ENCODE results near the gene IZUMO1. TPM values are rescaled to one million over a fixed set of nuclear protein-coding genes. Genes with fewer than 3 reads are reported as not detected.

The IZUMO1 gene
- polyA plus RNA-seq, 1 donor (not counting 4 experiments of a cell fraction or from before 2014, with no cell fraction given): 0.63 TPM

DNA sequence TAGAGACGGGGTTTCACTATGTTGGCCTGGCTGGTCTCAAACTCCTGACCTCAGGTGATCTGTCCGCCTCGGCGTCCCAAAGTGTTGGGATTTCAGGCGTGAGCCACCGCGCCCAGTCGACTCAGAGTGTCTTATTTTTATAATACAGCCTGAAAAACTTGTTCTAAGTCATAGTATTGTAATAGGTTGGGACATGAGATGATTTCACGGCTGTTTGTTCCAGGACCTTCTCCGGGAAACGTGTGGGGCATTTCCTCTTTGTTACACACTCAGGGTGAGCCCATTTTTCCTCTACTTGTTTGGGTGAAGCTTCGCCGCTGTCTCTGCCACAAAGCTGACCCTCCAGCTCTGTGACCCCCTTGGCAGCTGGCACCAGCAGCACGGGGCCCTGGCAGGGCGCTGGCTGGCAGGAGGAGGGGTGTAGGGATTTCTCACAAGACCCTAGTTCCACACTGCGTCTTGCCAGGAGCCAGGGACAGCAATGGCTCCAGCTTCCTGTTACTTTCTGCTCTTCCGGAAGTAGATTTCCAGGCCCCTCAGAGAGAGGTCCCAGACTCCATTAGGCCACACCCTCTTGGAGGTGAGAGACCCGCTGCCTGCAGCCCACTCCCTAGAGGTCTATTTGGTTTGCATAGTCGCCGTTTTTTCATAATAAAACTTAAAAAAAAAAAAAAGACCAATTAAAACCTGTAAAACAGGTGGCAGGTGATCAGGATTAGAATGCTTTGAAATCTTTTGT lies 24.2 kb upstream of the IZUMO1 start:
- H2AFZ ChIP-seq (ENCODE audit: control insufficient read depth, low read length): peak overlapping the region; percentile 68
- FAIRE-seq (no peak), DNase-seq (ENCODE audit: low read depth, low spot score) (no peak)
- no peak overlapping the region for H3K4me3 ChIP-seq (ENCODE audit: control insufficient read depth in 2 of 3, extremely low read depth in 1 of 3, insufficient read depth in 2 of 3, low read depth in 1 of 3, low read length in 3 of 3)
- H3K4me1 ChIP-seq (ENCODE audit: control insufficient read depth, extremely low read depth, insufficient read depth, low read length): peaks cover 4% of the 10 kb centered on the region
- peak overlapping the region; percentile 35 for H3K4me2 ChIP-seq (ENCODE audit: control insufficient read depth, extremely low read depth, insufficient read depth, low read depth, low read length)
- H3K36me3 ChIP-seq (ENCODE audit: control insufficient read depth in 2 of 2, extremely low read depth in 1 of 2, insufficient read depth in 2 of 2, low read length in 2 of 2): no peaks in the 10 kb centered on the region
- H3K79me2 ChIP-seq (ENCODE audit: control insufficient read depth, insufficient read depth, low read length): no peaks in the 10 kb centered on the region
- no peak overlapping the region for H3K9ac ChIP-seq (ENCODE audit: control insufficient read depth, extremely low read depth, insufficient read depth, low read length)
- H3K27ac ChIP-seq (ENCODE audit: control insufficient read depth, insufficient read depth, low read length): no peak overlapping the region
- TF ChIP-seq, protein P1, sequence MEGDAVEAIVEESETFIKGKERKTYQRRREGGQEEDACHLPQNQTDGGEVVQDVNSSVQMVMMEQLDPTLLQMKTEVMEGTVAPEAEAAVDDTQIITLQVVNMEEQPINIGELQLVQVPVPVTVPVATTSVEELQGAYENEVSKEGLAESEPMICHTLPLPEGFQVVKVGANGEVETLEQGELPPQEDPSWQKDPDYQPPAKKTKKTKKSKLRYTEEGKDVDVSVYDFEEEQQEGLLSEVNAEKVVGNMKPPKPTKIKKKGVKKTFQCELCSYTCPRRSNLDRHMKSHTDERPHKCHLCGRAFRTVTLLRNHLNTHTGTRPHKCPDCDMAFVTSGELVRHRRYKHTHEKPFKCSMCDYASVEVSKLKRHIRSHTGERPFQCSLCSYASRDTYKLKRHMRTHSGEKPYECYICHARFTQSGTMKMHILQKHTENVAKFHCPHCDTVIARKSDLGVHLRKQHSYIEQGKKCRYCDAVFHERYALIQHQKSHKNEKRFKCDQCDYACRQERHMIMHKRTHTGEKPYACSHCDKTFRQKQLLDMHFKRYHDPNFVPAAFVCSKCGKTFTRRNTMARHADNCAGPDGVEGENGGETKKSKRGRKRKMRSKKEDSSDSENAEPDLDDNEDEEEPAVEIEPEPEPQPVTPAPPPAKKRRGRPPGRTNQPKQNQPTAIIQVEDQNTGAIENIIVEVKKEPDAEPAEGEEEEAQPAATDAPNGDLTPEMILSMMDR (optimal IDR thresholded peaks at IDR 0.05 in 1 of 3, IDR thresholded peaks at IDR 0.05 in 1 of 3, conservative IDR thresholded peaks at IDR 0.05 in 1 of 3; ENCODE audit: extremely low read depth in 1 of 3, insufficient read depth in 2 of 3, low read length in 3 of 3): no peak
- TF ChIP-seq EZH2 (IDR thresholded peaks at IDR 0.05; ENCODE audit: low read length): no peak
- H3K27me3 ChIP-seq (ENCODE audit: control insufficient read depth, extremely low read depth, insufficient read depth, low read length): no peaks in the 10 kb centered on the region
- H3K9me1 ChIP-seq (ENCODE audit: control insufficient read depth, extremely low read depth, insufficient read depth, low read length): no peaks in the 10 kb centered on the region
- H4K20me1 ChIP-seq (ENCODE audit: control insufficient read depth, extremely low read depth, insufficient read depth, low read length): no peaks in the 10 kb centered on the region
- H3K9me3 ChIP-seq (ENCODE audit: control insufficient read depth, low read depth, low read length): no peaks in the 10 kb centered on the region
- dilution Hi-C loops (cut with MboI; ENCODE audit: extremely low pct_ligation_motif_present, low sequenced_read_pairs): no loop called here

DNA sequence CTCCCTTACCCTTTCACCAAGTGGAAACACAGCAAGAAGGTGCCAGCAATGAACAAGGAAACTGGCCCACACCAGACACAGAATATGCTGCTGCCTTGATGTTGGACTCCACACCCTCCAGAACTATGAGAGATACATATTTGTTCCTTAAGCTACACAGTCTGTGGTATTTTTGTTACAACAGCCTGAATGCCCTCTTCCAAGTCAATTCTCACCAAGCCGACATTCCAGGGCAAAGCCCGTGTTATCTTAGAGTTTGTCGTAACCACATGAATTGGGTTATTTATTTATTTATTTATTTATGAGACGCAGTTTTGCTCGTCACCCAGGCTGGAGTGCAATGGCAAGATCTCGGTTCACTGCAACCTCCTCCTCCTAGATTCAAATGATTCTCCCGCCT lies 23.6 kb upstream of the IZUMO1 start:
- no peaks in the 10 kb centered on the region for H3K79me2 ChIP-seq (ENCODE audit: control insufficient read depth, insufficient read depth, low read length)
- no peak overlapping the region for H3K27ac ChIP-seq (ENCODE audit: control insufficient read depth, insufficient read depth, low read length)
- H3K36me3 ChIP-seq (ENCODE audit: control insufficient read depth in 2 of 2, extremely low read depth in 1 of 2, insufficient read depth in 2 of 2, low read length in 2 of 2): no peaks in the 10 kb centered on the region
- H3K9me1 ChIP-seq (ENCODE audit: control insufficient read depth, extremely low read depth, insufficient read depth, low read length): no peaks in the 10 kb centered on the region
- no peak overlapping the region for H3K4me3 ChIP-seq (ENCODE audit: control insufficient read depth in 2 of 3, extremely low read depth in 1 of 3, insufficient read depth in 2 of 3, low read depth in 1 of 3, low read length in 3 of 3)
- dilution Hi-C loops (cut with MboI; ENCODE audit: extremely low pct_ligation_motif_present, low sequenced_read_pairs): no loop called here
- no peaks in the 10 kb centered on the region for H4K20me1 ChIP-seq (ENCODE audit: control insufficient read depth, extremely low read depth, insufficient read depth, low read length)
- no peak overlapping the region for H2AFZ ChIP-seq (ENCODE audit: control insufficient read depth, low read length)
- peaks cover 4% of the 10 kb centered on the region for H3K4me1 ChIP-seq (ENCODE audit: control insufficient read depth, extremely low read depth, insufficient read depth, low read length)
- no peaks in the 10 kb centered on the region for H3K9me3 ChIP-seq (ENCODE audit: control insufficient read depth, low read depth, low read length)
- H3K27me3 ChIP-seq (ENCODE audit: control insufficient read depth, extremely low read depth, insufficient read depth, low read length): no peaks in the 10 kb centered on the region
- H3K4me2 ChIP-seq (ENCODE audit: control insufficient read depth, extremely low read depth, insufficient read depth, low read depth, low read length): no peak overlapping the region
- FAIRE-seq (no peak), DNase-seq (ENCODE audit: low read depth, low spot score) (no peak)
- TF ChIP-seq, protein P1 (optimal IDR thresholded peaks at IDR 0.05 in 1 of 3, IDR thresholded peaks at IDR 0.05 in 1 of 3, conservative IDR thresholded peaks at IDR 0.05 in 1 of 3; ENCODE audit: extremely low read depth in 1 of 3, insufficient read depth in 2 of 3, low read length in 3 of 3): no peak
- no peak for TF ChIP-seq EZH2 (IDR thresholded peaks at IDR 0.05; ENCODE audit: low read length)
- no peak overlapping the region for H3K9ac ChIP-seq (ENCODE audit: control insufficient read depth, extremely low read depth, insufficient read depth, low read length)
